GM06990 (cell line): ENCODE data around the gene DKK2.

Source experiments
- DNase-seq: peaks from one replicate; pipeline ENCODE4 v3.0.0-alpha.2; 2011; ENCODE audit not compliant: insufficient read length; ENCODE audit errors: extremely low read depth
- H3K27me3 ChIP-seq: replicated peaks from 2 replicates; pipeline ENCODE4 v1.6.0; 2011; ENCODE audit warnings: low read length; ENCODE audit not compliant: control insufficient read depth, insufficient read depth
- H3K36me3 ChIP-seq: 2 replicates; pipeline ENCODE4 v1.5.1; 2011; ENCODE audit warnings: low read length; ENCODE audit not compliant: control insufficient read depth, insufficient read depth
- H3K4me3 ChIP-seq: replicated peaks from 2 replicates; pipeline ENCODE4 v1.5.1; 2011; ENCODE audit warnings: low read depth, mild to moderate bottlenecking, control low read depth, low read length
- CTCF ChIP-seq: IDR thresholded peaks from 2 replicates; pipeline ENCODE4 v1.5.1; 2011; ENCODE audit warnings: low read length, control low read depth, mild to moderate bottlenecking, inconsistent platforms; ENCODE audit not compliant: insufficient read depth, poor library complexity, severe bottlenecking

Gene DKK2

GRCh38 chr4:106986486-106986885 lies 49.6 kb downstream of the DKK2 start:
- TF ChIP-seq CTCF, result no peak
- no peak overlapping the region for H3K4me3 ChIP-seq
- no peaks in the 10 kb centered on the region for H3K36me3 ChIP-seq
- DNase-seq, result no peak
- H3K27me3 ChIP-seq, result no peaks in the 10 kb centered on the region

- Histone ChIP-seq H3K4me3 (no peak overlapping the region), H3K27me3 (no peaks in the 10 kb centered on the region), H3K36me3 (no peaks in the 10 kb centered on the region)
- no peak for DNase-seq
- no peak for TF ChIP-seq CTCF
These were observed 50.3 kb downstream of the DKK2 start for GRCh38 chr4:106985830-106986229.

- no peaks in the 10 kb centered on the region for H3K27me3 ChIP-seq
- TF ChIP-seq CTCF, result no peak
- no peak overlapping the region for H3K4me3 ChIP-seq
- no peak for DNase-seq
- H3K36me3 ChIP-seq, result no peaks in the 10 kb centered on the region
These were observed 53.4 kb downstream of the DKK2 start for GRCh38 chr4:106982711-106983211.

- Histone ChIP-seq H3K36me3 (no peaks in the 10 kb centered on the region), H3K4me3 (no peak overlapping the region), H3K27me3 (no peaks in the 10 kb centered on the region)
- DNase-seq, result no peak
- no peak for TF ChIP-seq CTCF
These were observed 54.7 kb downstream of the DKK2 start for GRCh38 chr4:106981431-106981830.

- no peak for DNase-seq
- Histone ChIP-seq H3K4me3 (no peak overlapping the region), H3K27me3 (no peaks in the 10 kb centered on the region), H3K36me3 (no peaks in the 10 kb centered on the region)
- TF ChIP-seq CTCF, result no peak
These were observed 56.6 kb downstream of the DKK2 start for GRCh38 chr4:106979476-106979875.

- H3K4me3 ChIP-seq, result no peak overlapping the region
- no peak for TF ChIP-seq CTCF
- no peak for DNase-seq
- H3K27me3 ChIP-seq, result no peaks in the 10 kb centered on the region
- H3K36me3 ChIP-seq, result no peaks in the 10 kb centered on the region
These were observed 57.9 kb downstream of the DKK2 start for GRCh38 chr4:106978046-106978774.
